ENCODE results near the gene TMEM191C. TPM values are rescaled to one million over a fixed set of nuclear protein-coding genes. Genes with fewer than 3 reads are reported as not detected.
"Not testable (repeated sequence)": the region's sequence is repeated elsewhere in the genome, so short reads cannot be mapped to it uniquely, and the experiment has no call there.

TMEM191C gene
- total RNA-seq, 2 donors from 2014 or later, result 0.33 TPM; not detected in 1

DNA sequence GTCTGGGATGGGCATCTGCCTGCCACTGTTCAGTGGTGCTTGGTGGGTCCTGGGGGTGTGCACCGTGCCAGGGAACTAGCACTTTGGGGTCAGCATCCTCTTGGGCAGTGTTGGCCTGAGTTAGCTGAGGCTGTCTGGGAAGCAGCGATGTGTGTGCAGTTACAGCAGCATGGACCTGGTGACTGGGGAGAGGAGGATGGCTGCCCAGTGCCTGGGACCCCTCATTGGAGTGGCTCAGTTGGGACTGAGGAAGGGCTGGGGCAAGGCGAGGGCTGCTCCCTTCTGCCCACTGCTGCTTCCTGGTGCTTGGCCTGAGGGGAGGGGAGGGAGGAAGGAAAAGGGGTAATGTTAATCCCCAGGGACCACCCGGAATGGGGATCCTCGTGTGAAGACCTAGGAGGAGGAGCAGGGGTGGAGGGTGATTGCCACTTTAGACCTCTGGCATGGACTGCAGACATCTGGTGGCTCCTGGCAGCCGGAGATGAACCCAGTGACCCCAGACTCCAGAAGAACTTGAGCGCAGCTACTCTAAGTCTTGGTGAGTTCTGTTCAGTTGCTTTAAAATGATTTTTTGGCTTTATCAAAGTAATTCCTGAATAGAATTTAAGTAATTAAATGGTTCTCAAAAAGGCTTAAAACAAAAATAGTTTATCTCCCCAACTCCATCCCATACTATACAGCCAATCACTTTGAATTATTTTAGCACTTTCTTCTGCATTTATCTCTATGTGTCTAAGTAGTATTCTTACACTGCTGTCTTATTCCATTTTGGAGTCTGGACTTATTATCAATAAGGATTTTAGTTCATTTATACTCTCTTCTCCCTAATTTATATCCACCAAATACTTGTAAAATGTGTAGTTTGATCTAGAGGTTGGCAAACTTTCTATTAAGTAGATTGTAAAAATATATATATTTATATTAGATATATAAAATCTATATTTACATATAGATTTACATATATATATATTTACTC, 15.4 kb upstream of the TMEM191C start:
- Histone ChIP-seq H3K27me3 (no peaks in the 10 kb centered on the region), H3K4me1 (peaks cover 28% of the 10 kb centered on the region), H3K27ac (no peak overlapping the region), H3K9me3 (no peaks in the 10 kb centered on the region), H3K4me3 (no peak overlapping the region), H3K36me3 (replicated peaks in 1 of 2; ENCODE audit: insufficient read depth in 1 of 2, low read depth in 2 of 2) (no peaks in the 10 kb centered on the region)
- WGBS, 2 donors, result 79 to 83% methylated on average over 5 to 7 of the region's 7 CpGs
- DNase-seq (no peak), ATAC-seq (no peak)
- no peak for TF ChIP-seq POLR2A (IDR thresholded peaks at IDR 0.05)
- TF ChIP-seq, protein P1, sequence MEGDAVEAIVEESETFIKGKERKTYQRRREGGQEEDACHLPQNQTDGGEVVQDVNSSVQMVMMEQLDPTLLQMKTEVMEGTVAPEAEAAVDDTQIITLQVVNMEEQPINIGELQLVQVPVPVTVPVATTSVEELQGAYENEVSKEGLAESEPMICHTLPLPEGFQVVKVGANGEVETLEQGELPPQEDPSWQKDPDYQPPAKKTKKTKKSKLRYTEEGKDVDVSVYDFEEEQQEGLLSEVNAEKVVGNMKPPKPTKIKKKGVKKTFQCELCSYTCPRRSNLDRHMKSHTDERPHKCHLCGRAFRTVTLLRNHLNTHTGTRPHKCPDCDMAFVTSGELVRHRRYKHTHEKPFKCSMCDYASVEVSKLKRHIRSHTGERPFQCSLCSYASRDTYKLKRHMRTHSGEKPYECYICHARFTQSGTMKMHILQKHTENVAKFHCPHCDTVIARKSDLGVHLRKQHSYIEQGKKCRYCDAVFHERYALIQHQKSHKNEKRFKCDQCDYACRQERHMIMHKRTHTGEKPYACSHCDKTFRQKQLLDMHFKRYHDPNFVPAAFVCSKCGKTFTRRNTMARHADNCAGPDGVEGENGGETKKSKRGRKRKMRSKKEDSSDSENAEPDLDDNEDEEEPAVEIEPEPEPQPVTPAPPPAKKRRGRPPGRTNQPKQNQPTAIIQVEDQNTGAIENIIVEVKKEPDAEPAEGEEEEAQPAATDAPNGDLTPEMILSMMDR (IDR thresholded peaks at IDR 0.05), result no peak
- intact Hi-C loops (cut with DNase I), result no loop called here

DNA sequence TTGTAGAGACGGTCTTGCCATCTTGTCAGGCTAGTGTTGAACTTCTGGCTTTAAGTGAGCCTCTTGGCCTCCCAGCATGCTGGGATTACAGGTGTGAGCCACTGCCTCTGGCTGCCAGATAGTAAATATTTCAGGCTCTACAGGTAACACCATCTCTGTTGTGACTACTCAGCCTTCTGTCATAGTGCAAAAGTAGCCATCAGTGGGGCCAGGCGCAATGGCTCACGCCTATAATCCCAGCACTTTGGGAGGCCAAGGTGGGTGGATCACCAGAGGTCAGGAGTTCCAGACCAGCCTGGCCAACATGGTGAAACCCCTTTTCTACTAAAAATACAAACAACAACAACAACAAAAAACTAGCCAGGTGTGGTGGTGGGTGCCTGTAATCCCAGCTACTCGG, 14.5 kb upstream of the TMEM191C start:
- DNase-seq; H3K9me3 ChIP-seq; H3K27me3 ChIP-seq; intact Hi-C loops (cut with DNase I); H3K4me3 ChIP-seq; ATAC-seq; H3K36me3 ChIP-seq (replicated peaks in 1 of 2; ENCODE audit: insufficient read depth in 1 of 2, low read depth in 2 of 2); H3K27ac ChIP-seq: not testable (repeated sequence)
- 96 to 97% methylated on average over 4 of the region's 4 CpGs for WGBS, 2 donors
- peaks cover 29% of the 10 kb centered on the region for H3K4me1 ChIP-seq

DNA sequence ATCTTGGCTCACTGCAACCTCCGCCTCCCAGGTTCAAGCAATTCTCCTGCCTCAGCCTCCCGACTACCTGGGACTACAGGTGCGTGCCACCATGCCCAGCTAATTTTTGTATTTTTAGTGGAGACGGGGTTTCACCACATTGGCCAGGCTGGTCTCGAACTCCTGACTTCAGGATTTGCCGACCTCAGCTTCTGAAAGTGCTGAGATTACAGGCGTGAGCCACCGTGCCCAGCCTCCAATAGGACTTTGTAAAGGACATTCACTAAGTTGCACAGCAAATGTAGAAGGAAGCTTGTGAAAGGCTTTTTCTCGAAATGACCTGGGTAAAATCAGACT, 12.2 kb upstream of the TMEM191C start:
- intact Hi-C loops (cut with DNase I); H3K27me3 ChIP-seq; DNase-seq: not testable (repeated sequence)

DNA sequence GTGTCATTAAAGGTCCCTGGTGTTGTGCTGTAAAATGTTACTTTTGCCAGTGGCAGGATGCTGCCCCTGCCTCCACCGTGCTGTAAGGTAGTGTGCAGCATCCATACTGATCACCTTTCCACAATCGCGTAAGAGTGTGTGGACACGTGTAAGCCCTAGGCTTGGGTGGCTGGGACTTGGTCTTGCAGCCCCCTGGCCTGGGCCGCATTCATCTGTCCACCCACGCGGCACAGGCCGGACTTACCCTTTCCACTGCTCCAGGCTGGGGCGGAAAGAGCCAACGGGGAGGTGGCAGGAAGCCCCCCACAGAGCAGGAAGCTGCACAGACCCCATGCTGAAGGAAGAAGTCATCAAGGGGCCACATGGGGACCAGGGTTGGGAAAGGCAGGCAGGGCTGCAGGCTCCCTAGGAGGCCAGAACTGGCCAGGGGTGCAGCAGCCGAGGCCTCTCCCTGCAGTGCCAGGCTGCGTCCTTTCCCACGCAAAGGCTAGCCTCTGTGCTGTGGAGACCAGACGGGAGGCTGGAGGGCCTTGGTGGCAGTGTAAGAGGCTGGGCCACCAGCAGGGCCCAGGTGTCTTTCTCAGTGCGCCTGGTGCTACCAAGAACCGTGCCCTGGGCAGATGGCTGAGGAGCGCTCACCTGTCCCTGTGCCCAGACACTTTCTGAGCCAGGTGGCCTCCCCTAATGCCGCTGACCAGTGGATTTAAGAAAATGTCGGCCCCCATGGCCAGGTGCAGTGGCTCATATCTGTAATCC, 11.7 kb upstream of the TMEM191C start:
- H3K27ac ChIP-seq, result no peak overlapping the region
- 94 to 98% methylated on average over 8 to 18 of the region's 19 CpGs for WGBS, 2 donors
- intact Hi-C loops (cut with DNase I), result no loop called here

More for the DNA sequence above, 12.2 kb upstream of the TMEM191C start:
- peaks cover 18% of the 10 kb centered on the region for H3K4me1 ChIP-seq
- 94 to 95% methylated on average over 9 of the region's 9 CpGs for WGBS, 2 donors
- not testable (repeated sequence) for H3K9me3 ChIP-seq; H3K4me3 ChIP-seq; H3K27ac ChIP-seq; ATAC-seq; H3K36me3 ChIP-seq (replicated peaks in 1 of 2; ENCODE audit: insufficient read depth in 1 of 2, low read depth in 2 of 2)

DNA sequence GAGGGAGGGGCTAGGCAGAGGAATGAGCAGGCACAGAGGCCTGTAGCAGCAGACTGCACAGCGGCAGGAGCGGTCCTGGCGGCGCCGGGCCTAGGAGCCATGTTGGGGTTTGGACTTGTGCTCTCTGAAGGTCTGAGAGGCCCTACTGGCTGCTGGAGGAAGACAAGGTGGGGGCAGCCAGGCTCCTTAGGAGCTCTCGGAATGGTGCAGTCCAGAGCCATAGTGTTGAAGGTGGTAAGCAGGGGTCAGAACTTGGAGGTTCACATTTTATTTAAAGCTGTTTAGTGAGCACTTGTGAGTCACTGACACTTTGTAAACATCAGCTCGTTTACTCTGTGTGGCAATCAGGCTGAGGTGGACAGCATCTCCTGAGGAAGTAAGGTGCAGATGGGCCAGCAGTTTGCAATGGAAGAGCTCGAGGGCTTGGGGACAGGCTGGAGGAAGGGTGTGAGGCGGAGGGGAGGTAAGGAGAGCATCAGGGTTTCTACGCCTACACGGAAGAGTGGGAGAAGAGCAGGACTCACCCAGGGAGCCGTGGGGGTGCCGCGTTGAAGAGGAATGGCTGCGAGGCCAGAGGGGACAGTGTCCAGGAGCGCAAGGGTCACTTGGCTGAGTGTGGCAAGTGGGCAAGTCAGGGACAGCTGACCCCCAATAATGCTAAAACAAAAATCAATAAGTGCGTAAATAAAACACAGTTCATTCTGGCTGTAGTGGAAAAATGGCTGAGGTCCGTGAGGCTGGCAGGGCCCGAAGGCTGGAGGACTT, 10.0 kb upstream of the TMEM191C start:
- DNase-seq (peak in 1 of 4 donors; percentile 49), ATAC-seq (peak; percentile 43)
- Histone ChIP-seq H3K9me3 (no peaks in the 10 kb centered on the region), H3K4me3 (no peak overlapping the region), H3K27me3 (no peaks in the 10 kb centered on the region), H3K4me1 (peaks cover 13% of the 10 kb centered on the region), H3K27ac (no peak overlapping the region), H3K36me3 (replicated peaks in 1 of 2; ENCODE audit: insufficient read depth in 1 of 2, low read depth in 2 of 2) (no peaks in the 10 kb centered on the region)
- intact Hi-C loops (cut with DNase I), result no loop called here
- WGBS, 2 donors, result 81 to 83% methylated on average over 18 to 19 of the region's 19 CpGs
- TF ChIP-seq POLR2A (IDR thresholded peaks at IDR 0.05), result no peak
- TF ChIP-seq, protein P1 (IDR thresholded peaks at IDR 0.05), result no peak

More for the DNA sequence above, 11.7 kb upstream of the TMEM191C start:
- DNase-seq (no peak), ATAC-seq (no peak)
- no peaks in the 10 kb centered on the region for H3K36me3 ChIP-seq (replicated peaks in 1 of 2; ENCODE audit: insufficient read depth in 1 of 2, low read depth in 2 of 2)
- no peaks in the 10 kb centered on the region for H3K27me3 ChIP-seq
- H3K4me3 ChIP-seq, result no peak overlapping the region
- TF ChIP-seq POLR2A (IDR thresholded peaks at IDR 0.05), result no peak
- TF ChIP-seq, protein P1 (IDR thresholded peaks at IDR 0.05), result no peak
- H3K4me1 ChIP-seq, result peaks cover 18% of the 10 kb centered on the region
- H3K9me3 ChIP-seq, result no peaks in the 10 kb centered on the region

DNA sequence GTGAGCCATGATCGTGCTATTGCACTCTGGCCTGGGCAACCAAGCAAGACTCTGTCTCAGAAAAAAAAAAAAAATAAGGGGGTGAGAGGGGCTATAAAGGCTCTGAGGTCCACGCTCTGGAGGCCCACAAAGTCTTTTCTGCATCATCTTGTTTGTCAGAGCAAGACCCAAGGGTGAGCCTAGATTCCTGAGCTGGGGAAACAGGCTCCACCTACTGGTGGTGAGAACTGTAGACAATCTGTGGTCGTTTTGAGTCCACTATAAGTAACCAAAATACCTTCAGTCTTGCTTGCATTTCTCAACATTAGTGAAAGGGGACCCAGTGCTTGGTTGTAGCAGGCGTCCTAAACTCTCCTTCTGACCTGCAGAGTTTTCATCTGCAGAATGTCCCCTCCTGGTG, 4.5 kb upstream of the TMEM191C start:
- H3K36me3 ChIP-seq (replicated peaks in 1 of 2; ENCODE audit: insufficient read depth in 1 of 2, low read depth in 2 of 2); ATAC-seq; H3K9me3 ChIP-seq; DNase-seq; H3K4me1 ChIP-seq; H3K27me3 ChIP-seq; intact Hi-C loops (cut with DNase I); H3K27ac ChIP-seq; H3K4me3 ChIP-seq: not testable (repeated sequence)
- no CpG with 5 or more reads among the region's 4 CpGs for WGBS, 2 donors

DNA sequence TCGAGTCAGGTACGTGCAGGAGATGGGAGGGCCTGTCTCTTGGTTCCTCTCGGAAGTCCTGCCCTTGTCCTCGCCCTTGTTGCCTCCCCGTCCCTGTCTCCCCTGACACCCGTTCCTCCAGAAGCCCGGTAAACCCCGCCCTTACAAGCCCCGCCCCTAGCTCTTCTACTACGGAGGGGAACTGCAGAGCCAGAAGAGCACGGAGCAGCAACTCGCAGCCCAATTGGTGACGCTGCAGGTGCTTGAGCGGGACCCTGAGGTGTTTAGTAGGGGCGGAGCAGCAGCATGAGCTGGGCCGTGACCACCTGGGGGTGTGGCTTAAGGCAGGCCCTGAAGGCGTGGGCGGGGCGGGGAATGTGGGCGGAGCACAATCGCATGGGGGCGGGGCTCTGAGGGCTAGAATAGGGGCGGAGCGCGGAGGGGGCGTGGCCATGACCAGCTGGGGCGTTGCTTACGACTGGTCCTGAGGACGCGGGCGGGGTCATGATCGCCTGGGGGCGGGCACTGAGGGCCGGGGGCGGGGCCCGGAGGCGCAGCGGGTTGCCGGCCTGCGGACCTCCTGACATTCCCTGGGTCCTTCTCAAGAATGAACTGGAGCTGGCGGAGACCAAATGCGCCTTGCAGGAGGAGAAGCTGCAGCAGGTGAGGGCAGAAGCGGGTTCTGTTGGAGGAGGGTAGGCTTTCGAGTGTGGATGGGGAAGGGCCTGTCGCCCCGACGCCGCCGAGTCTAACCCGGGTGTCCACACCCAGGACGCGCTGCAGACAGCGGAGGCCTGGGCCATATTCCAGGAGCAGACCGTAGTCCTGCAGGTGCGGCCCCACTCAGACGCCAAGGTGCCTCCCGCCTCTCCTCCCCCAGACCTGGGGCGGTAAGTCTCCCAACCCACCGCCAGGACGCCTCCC, 1.3 kb downstream of the TMEM191C start:
- H3K4me1 ChIP-seq; intact Hi-C loops (cut with DNase I); H3K27me3 ChIP-seq; H3K9me3 ChIP-seq; H3K36me3 ChIP-seq (replicated peaks in 1 of 2; ENCODE audit: insufficient read depth in 1 of 2, low read depth in 2 of 2); H3K4me3 ChIP-seq: not testable (repeated sequence)
- peak; percentile 92 for ATAC-seq
- peak overlapping the region in 1 of 4 donors; percentile 79 for H3K27ac ChIP-seq
- 0% methylated on average over 11 of the region's 60 CpGs; no CpG with 5 or more reads in 1 of the 2 donors for WGBS, 2 donors
- DNase-seq, result peak; percentile 91 to 96 (median 91)
